Stimulated activated CD8-positive, alpha-beta memory T cell treated with anti-CD3 and anti-CD28 coated beads, Interleukin-12 subunit alpha, Interleukin-12 subunit beta, amount 100 ng/mL, for 24 hours (primary cell): ENCODE results near the gene ANKRD30A.
"Not testable (repeated sequence)": the region's sequence is repeated elsewhere in the genome, so short reads cannot be mapped to it uniquely, and the experiment has no call there.

Source experiments
- DNase-seq: peaks from one replicate; pipeline ENCODE4 v3.0.0-alpha.2; 2020; ENCODE audit errors: extremely low read depth

Gene ANKRD30A, protein sequence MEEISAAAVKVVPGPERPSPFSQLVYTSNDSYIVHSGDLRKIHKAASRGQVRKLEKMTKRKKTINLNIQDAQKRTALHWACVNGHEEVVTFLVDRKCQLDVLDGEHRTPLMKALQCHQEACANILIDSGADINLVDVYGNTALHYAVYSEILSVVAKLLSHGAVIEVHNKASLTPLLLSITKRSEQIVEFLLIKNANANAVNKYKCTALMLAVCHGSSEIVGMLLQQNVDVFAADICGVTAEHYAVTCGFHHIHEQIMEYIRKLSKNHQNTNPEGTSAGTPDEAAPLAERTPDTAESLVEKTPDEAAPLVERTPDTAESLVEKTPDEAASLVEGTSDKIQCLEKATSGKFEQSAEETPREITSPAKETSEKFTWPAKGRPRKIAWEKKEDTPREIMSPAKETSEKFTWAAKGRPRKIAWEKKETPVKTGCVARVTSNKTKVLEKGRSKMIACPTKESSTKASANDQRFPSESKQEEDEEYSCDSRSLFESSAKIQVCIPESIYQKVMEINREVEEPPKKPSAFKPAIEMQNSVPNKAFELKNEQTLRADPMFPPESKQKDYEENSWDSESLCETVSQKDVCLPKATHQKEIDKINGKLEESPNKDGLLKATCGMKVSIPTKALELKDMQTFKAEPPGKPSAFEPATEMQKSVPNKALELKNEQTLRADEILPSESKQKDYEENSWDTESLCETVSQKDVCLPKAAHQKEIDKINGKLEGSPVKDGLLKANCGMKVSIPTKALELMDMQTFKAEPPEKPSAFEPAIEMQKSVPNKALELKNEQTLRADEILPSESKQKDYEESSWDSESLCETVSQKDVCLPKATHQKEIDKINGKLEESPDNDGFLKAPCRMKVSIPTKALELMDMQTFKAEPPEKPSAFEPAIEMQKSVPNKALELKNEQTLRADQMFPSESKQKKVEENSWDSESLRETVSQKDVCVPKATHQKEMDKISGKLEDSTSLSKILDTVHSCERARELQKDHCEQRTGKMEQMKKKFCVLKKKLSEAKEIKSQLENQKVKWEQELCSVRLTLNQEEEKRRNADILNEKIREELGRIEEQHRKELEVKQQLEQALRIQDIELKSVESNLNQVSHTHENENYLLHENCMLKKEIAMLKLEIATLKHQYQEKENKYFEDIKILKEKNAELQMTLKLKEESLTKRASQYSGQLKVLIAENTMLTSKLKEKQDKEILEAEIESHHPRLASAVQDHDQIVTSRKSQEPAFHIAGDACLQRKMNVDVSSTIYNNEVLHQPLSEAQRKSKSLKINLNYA (N-terminal part only)

DNA sequence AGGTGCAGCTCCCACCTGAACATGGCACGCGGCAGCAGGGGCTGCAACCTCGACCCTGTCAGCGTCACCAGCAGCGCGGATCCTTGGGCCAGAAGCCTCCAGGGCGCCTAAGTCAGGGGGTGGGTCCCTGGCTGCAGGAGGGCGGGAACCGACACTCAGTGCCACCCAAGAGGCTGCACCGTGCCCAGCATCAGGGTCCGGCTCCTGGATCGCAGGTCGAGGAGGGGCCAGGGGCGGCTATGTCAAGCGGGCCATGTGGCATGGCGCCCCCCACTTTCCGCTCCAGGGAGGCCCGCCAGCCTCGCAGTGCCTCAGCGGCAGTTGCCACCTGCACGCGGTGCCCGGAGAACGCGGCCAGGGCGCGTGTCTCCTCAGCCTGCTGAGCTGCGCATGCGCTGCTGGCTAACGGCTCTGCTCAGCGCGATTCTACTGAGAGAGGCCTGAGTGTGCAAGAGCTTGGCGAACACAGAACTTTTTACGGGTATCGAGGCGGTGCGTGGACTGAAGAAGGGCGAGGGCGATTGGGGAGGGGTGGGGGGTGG lies at the start of gene ANKRD30A:
Gene ANKRD30A (plus strand): TSS at position 408 of the 542 bp plus-strand sequence. CDS start 190 bp downstream, outside the sequence.
- no peak for DNase-seq

GRCh38 chr10:37076083-37076482 lies 49.3 kb upstream of the ANKRD30A start:
- DNase-seq: not testable (repeated sequence)

- DNase-seq: no peak
These were observed 29.4 kb upstream of the ANKRD30A start for GRCh38 chr10:37095792-37096573.

- DNase-seq: no peak
These were observed 24.1 kb upstream of the ANKRD30A start for GRCh38 chr10:37101261-37101660.

DNA sequence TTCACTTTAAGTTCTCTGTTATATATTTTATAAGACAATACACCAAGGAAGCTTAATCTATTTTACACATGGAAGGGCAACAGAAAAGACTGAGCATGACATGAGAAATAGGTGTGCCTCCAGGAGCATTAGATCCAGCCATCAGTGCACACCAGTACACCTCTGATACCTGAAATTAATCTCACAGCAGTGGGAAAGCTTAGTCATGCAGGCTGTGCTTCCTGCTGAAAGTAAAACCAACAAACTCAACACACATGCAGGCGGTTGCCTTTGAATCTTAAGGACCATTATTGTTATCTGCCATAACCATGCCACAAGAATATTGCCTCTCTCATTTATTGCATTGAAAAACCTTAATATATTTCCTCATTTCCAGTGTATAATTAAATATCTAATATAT lies 16.4 kb upstream of the ANKRD30A start:
- DNase-seq: no peak

- no peak for DNase-seq
These were observed 866 bp upstream of the ANKRD30A start for GRCh38 chr10:37124532-37124931.

DNA sequence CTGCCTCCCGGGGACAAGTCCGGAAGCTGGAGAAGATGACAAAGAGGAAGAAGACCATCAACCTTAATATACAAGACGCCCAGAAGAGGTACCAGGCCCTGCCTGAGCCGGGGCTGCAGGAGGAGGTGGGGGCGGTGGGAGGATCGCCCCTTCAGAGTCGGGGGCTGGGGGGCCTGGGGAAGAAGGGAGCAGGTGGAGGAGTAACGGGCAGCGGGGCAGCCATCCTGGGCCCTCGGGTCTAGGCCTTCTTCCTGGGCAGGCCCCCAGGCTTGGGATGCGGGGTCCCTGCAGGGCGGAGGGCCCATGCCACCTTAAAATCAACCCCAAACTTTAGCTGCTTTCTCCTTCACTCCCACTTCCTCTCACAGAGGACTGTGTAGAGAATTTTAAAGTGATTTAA lies 523 bp downstream of the ANKRD30A start:
- no peak for DNase-seq

GRCh38 chr10:37146443-37146842 lies 21.0 kb downstream of the ANKRD30A start:
- DNase-seq: no peak

- DNase-seq: not testable (repeated sequence)
These were observed 37.0 kb downstream of the ANKRD30A start for GRCh38 chr10:37162430-37162829.

GRCh38 chr10:37171945-37172344 lies 46.5 kb downstream of the ANKRD30A start:
- DNase-seq: not testable (repeated sequence)

- not testable (repeated sequence) for DNase-seq
These were observed 52.9 kb downstream of the ANKRD30A start for GRCh38 chr10:37178296-37178695.

GRCh38 chr10:37182719-37183118 lies 57.3 kb downstream of the ANKRD30A start:
- DNase-seq: not testable (repeated sequence)

- no peak for DNase-seq
These were observed 80.7 kb downstream of the ANKRD30A start for GRCh38 chr10:37206132-37206531.

DNA sequence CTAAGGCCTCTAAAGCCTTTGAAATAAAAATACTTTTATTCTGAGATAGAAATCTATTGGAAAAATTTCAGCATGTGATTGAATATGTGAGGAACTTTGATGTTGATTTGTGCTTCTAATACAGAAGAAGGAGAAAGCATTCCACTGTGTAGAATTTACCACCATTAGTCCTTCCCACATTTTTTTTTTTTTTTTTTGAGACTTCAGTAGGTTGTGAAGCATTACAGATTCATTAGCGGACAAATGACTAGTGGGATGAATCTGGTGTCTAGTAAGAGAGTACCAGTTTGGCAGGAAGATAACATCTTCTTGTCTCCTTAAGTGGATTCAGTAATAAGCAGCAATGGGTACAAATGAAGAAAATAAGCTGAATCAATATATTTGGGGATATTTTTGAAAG lies 95.5 kb downstream of the ANKRD30A start:
- DNase-seq: no peak

DNA sequence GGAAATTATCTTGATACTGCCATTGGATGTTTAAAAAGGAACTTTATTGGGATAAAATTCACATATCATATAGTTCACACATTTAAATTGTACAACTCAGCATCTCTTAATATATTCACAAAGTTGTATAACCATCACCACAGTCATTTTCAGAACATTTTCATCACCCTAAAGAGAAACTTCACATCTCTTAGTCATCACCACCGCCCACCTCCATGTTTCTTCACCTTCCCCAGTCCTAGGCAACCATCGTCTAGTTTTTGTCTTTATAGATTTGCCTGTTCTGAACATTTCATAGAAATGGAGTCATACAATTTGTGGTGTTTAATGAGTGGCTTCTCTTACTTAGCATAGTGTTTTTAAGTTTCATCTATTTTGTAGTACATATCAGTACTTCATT lies 96.6 kb downstream of the ANKRD30A start:
- DNase-seq: no peak

- no peak for DNase-seq
These were observed 99.8 kb downstream of the ANKRD30A start for GRCh38 chr10:37225163-37225562.

DNA sequence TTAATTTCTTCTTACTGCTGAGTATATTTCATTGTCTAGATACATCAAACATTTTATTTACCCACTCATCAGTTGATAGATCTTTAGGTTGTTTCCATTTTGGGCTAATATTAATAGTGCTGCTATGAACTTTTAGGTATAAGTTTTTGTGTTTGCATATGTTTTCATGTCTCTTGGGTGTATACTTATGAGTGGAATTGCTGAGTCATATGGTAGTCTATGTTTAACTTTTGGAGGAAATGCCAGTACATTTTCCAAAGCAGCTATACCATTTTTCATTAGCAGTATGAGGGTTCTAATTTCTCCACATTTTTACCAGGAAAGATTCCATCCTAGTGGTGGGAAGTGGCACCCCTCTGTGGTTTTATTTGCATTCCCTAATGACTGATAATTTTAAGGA lies 101.1 kb downstream of the ANKRD30A start:
- no peak for DNase-seq

GRCh38 chr10:37234692-37235091 lies 109.3 kb downstream of the ANKRD30A start:
- DNase-seq: no peak

DNA sequence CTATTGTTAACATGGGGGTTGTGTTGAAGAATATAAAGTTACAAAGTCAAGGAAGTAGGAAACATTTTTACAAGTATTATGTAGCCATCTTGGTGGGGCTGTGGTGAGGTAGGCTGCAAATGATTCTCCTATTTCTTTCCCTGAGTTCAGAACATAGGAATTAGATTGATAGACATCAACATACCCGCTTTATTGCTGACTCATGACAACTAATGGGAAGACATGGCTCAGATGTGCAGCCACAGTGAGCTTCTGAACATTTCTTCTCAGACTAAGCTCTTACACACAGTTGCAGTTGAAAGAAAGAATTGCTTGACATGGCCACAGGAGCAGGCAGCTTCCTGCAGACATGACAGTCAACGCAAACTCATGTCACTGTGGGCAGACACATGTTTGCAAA lies 110.7 kb downstream of the ANKRD30A start:
- DNase-seq: no peak

DNA sequence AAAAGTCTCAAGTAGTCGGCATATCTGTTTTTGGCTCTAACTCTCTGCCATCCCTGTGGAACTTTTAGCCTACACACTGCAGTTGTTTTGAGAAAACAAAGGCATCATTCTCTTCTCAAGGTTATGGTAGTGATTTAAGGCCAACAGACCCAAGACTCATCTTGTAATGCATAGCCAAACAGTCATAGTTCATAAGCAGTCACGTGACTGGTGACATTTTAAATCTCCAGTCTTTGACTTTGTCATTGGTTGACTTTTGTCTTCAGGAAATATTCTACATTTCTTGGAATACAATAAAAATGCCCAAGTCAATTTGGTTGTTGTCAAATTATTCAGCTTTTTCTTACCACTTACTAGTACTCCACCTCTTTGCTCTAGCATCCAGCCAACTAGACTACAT lies 114.8 kb downstream of the ANKRD30A start:
- no peak for DNase-seq

GRCh38 chr10:37246637-37247036 lies 121.2 kb downstream of the ANKRD30A start:
- DNase-seq: no peak
